GM11168 (cell line): Measurements from ENCODE around the gene RHEB.

ENCODE experiments used
- in situ Hi-C: fragments of 300-500 bp; cut with MboI; formaldehyde crosslinking; loops from one replicate; pipeline ENCODE4 v1.12.0; 2022; ENCODE audit warnings: low sequenced_read_pairs; ENCODE audit not compliant: unreplicated experiment

RHEB gene

DNA sequence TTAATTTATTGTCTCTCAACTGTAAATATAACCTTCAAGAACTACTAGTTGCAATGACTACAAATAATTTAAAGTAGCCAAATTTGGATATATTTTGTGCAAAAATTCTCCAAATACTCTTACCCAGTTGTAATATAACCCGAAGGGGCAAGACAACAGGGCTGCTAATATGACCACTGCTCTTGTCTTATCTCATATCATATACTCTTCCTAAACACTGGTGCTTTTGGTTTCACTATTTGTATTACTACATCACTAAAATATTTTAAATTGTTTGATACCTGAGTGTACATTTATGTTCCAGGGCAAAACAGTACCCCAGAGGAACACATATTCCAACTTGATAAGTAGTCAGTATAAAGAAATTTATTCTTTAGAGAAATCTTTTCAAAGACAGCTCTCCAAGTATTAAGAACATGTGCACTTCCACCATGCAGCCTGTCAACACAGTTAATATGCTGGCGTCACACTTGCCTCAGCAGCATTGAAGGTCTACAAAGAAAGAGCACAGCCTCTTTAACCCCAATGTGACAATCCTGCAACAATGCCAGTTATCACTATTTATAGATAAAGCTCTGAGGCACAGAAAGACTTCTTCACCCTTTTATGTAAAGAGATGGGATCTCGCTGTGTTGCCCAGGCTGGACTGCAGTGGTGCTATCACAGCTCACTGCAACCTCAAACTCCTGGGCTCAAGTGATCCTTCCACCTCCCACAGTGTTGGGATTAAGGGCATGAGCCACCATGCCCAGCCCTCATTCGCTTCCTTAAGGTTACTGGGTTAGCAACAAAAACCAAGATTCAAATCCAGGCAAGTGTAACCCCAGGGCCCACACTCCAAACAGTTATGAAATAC lies 37.8 kb downstream of the RHEB start:
- in situ Hi-C loops, result no loop called here

DNA sequence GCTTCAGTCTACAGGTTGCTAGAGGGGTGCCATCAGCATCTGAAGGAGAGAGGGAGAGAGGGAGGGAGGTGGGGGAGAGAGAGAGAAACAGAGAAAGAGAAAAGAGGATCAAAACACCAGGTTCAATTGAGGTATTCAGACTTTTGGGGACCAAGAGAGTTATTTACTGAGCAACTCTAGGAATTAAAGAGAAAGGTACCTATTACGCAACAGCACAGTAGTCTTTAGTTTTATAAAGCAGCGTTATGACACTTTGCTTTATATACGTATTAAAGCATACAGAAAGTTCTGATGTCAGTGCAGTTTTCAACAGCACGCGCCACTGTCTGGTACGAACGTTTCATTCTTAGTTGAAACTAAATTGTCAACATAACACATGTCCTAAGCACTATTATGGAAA lies 41.8 kb downstream of the RHEB start:
- in situ Hi-C loops, result no loop called here

DNA sequence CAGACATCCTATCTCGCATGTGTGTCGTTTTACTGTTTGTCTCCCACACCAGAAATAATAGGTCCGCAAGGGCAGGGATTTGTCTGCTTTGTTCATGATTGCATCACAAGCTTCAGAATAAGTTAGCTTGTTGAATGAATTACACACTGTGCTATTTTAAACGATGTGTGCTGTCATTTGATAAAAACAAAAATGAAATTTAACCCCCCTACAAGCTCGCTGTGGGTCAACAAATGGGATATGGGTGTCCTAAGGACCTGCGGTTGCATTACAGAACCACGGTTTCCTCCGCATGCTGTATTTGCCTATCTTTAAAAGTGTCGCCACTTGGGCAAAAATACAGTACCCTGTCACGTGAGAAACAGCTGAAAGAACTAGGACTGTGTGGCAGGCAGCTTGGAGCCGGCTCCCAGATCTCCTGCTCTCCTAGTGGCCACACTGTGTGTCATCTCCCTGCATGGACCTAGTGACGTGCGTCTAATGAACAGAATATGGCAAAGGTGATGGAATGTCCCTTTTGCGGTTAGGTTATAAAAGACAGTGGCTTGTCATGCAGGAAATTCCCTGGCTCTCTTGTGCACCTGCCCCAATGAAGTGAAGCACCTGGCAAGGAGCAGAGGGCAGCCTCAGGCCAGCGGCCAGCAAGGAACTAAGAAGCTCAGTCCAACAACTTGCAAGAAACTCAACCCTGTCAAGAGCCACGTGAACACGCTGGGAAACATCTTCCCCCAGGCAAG lies 46.9 kb downstream of the RHEB start:
- in situ Hi-C loops, result no loop called here

DNA sequence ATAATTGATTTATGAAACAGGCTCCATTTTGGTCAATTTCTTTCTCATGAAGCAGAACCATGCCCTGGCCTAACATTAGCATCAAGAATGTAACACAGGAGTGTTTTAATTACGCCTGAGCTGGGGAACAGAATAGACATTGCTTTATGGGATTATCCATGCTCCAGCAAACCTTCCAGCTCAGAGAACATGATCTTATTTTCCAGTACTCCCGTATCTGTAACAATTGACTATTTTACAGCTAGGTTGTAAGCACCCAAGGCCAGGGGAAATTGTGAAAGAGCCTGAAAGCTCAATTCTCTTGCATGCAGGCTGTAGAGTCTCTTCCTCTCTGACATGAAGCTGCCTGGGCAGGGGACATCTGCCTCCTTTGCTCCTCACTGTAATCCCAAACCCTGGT lies 49.0 kb downstream of the RHEB start:
- in situ Hi-C loops, result no loop called here

DNA sequence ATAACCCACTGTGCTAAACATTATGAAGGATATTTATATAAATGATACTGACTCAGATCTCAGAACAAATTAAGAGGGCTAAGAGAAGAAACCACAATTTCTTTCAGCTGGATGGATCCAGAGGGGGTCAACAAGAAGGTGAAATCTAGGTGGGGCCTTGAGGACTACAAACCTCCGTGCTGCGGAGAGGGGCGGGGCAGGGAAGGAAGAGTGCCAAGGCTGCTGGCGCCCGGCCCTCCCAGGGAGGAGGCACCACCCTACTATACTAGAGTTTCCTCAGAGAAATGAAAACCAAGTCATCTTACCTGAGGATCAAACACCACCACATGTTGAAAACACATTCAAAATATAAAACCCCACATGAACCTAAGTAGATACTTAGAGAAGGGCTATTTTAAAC lies 50.4 kb downstream of the RHEB start:
- in situ Hi-C loops, result no loop called here

DNA sequence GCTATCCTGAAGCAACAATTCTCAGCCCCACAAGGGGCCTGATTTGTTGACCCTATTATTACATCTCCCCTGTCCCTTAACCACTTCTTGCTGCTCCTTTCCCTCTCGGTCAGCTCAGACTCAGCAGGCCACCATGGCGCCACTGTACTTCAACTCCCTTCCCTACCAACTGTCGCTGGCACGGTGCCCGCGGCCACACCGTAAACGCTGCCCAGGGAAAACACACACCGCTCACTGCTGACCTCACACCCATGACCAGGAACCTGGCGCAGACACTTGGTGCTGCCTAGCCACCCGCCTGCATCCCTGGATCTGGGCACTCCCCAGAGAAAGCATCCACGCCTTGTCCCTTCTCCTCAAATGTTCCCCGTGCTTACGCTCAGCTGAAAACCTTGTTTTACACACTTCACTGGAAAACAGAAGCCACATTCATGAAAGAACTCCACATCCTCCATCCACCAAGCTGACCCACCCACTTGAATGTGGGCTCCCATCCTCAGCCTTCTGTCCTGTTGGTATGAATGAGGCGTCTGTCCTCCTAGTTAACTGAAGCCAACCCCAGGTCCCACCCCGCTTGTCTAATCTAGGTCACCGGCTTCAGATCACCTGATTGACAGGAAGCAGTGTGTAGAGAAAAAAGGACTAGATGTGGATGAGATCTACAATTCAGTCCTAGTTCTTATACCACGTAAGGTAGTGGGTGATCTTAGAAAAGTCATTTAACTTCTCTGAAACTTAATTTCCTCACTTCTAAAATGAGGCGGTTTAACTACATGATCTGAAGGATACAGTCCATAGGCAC lies 51.3 kb downstream of the RHEB start:
- in situ Hi-C loops, result no loop called here

DNA sequence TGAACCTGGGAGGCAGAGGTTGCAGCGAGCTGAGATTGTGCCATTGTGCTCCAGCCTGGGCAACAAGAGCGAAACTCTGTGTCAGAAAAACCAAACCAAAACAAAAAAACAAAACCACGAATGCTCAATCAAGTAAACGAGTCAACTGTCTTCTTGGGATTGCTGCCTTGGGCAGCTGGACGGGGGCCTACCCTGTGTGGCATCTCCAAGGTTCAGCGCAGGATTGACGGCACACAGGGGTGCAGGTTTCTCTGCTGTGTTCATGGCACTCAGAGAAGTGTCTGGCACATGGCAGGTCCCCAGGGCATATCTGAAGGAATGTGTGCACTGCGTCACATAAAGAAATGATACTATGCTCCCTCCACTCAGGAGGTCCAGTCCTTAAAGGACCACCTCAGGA lies 54.5 kb downstream of the RHEB start:
- in situ Hi-C loops, result no loop called here

DNA sequence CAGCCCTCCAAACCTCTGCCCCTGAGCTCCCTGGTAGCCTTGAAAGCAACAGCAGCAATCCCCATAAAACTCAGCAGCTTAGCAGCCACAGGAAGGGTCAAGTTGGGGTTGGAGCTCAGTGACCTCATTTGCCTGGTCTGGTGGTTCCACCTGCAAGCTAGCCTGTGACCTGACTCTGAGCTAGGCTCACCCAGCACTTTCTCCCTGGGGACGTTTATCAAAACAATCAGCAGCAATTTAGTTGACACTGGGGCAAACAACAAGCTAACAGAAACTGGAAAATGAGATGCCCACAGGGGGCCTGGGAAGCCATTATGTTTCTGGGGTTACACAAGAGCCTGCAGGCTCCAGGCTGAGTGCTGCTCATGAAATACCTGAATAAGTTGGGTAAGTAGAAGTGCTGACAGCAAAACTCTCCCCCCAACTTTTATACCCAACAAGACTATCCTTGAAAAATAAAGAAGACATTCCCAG lies 57.4 kb downstream of the RHEB start:
- in situ Hi-C loops, result no loop called here

DNA sequence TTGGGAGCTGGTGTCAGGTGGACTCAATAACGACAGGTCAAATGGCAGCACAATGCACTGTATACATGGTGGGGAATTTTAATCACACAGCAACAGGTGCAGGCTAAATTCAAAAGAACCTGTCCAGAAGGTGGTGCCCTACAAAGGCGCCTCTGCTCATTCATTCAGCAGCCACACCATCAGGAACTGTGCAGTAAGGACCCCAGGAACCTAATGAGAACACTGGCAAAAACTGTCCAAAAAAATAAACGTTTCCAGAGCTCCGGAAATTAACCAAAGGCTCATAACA lies 57.8 kb downstream of the RHEB start:
- in situ Hi-C loops, result no loop called here

DNA sequence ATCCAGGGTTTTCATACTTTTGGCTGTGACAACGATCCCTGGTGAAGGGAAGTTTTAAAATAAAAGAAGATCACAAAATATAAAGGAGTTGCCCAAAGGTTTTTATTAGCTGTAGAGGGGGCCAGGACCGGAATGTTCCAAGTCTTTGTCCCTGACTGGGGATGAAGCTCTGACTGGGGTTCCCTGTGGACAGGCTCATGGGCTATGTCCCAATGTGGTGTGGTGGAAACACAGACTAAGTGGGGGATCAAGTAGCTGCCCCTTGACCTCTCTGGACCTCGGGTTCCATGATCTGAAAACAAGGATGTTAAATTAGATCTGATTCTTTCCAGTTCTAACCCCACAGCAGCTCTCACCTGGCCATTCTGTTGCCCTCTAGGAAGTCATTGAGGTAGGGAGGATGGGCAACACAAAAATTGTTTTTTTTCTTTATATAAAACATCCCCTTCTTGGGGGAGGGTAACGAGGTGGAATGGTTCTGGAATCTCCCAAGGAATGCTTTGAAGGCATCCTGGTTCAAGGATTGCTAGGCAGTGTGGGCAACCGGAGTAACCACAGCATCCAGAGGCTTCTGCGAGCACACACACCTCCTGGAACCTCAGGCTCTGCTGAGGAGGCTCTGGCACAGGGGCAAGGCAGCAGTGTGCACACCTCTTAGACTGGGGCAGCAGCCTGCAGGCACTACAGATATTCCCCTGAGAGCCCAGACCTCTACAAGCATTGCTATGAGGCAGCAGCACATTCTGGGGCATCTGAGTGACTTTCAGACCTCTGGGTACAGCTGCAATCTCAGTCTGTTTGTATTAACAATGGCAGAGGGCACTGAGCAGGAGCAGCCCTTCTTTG lies 58.4 kb downstream of the RHEB start:
- in situ Hi-C loops, result no loop called here

DNA sequence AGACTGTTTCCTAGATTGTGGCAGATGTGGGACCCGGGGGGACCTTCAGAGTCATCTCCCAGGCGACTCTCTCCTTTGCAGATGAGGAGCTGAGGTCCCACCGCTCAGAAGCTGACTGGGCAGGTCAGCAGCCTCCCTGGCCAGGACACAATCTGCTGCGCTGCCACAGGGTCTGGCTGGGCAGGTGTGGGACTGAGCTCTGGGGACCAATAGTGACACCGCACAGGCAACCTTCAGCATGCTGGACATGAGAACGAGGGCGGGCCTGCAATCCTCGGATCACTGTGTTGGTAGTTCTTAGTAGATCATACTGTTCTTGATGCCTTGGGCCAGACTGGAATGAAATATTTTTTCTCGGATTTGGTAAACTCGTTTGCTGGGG lies 59.2 kb downstream of the RHEB start:
- in situ Hi-C loops, result no loop called here

DNA sequence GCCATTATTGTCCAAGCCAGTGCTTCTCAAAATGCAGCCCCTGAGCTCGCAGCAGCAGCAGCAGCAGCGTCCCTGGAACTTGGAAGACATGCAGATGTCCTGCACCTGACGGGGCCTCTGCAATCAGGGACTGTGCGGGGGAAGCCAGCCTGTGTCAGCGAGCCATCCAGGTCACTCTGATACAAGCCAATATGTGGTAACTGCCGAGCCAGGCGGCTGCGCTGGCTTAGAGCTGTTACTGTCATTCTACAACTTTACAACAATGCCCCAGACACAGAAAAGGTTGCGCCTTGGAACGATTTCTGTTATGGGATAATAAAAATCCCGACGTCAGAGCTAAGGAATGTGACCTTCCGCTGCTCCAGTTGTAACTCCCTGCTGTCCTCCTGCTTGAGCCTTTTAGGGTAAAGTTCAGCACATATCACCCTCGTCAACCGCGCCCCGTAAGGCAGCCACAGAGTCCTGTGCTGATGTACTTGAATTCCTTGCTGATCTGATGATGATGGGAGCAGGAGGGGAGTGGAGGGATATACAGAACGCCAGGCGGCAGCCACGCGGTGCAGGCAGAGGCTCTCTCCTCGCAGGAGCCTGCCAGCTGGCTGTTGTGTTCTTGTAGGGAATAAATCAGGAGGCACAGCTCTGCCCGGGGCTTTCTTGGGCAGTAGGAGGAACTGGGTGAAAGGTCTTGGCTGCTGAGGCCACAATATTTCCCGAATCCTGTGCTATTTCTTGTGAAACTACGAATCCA lies 59.8 kb downstream of the RHEB start:
- in situ Hi-C loops, result no loop called here

DNA sequence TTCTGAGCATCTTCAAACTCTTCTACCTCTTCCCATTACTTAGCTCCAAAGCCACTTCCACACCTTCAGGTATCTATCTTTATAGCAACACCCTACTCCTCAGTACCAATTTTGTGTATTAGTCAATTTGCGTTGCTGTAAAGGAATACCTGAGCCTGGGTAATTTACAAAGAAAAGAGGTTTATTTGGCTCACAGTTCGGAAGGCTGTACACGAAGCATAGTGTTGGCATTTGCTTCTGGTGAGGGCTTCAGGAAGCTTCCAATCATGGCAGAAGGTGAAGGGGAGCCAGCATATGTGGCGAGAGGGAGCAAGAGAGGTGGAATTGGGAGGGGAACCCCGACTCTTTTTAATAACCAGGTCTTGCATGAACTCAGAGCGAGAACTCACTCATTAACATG lies 62.2 kb downstream of the RHEB start:
- in situ Hi-C loops, result no loop called here

DNA sequence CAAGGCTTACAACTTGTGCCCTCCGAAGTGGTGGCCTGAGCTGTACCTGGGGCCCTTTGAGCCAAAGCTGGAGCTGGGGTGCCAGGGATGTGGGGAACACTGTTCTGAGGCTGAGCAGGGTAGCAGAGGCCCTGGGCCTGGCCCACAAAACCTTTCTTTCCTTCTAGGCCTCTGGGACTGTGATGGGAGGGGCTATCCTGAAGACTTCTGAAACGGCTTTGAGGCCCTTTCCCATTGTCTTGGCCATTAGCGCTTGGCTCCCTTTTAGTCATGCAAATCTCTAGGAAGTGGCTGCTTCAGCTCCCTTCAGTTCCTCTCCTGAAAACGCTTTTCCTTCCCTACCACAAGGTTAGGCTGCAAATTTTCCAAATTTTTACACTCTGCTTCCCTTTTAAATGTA lies 62.9 kb downstream of the RHEB start:
- in situ Hi-C loops, result no loop called here

DNA sequence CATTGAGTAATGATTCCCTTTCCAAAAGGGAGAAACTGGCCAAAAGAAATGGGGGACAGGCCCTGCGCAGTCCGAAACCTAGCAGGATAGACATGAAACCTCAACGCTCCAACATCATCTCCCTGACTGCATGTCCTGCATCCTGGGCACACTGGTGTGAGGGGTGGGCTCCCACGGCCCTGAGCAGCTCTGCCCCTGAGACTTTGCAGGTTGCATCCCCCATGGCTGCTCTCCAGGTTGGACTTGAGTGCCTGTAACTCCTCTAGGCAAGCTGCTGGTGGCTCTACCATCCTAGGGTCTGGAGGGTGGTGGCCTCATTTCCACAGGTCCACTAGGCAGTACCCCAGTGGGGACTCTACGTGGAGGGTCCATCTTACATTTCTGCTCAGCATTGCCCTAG lies 63.4 kb downstream of the RHEB start:
- in situ Hi-C loops, result no loop called here

DNA sequence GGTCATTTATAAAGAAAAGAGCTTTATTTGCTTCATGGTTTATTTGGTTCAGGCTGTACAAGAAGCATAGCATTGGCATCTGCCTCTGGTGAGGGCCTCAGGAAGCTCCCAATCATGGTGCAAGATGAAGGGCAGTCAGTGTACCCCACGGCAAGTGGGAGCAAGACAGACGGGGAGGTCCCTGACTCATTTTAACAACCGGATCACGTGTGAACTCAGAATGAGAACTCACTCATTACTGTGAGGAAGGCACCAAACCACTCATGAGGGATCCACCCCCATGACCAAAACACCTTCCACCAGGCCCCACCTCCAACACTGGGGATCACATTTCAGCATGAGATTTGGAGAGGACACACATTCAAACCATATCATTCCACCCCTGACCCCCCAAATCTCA lies 64.0 kb downstream of the RHEB start:
- in situ Hi-C loops, result no loop called here

DNA sequence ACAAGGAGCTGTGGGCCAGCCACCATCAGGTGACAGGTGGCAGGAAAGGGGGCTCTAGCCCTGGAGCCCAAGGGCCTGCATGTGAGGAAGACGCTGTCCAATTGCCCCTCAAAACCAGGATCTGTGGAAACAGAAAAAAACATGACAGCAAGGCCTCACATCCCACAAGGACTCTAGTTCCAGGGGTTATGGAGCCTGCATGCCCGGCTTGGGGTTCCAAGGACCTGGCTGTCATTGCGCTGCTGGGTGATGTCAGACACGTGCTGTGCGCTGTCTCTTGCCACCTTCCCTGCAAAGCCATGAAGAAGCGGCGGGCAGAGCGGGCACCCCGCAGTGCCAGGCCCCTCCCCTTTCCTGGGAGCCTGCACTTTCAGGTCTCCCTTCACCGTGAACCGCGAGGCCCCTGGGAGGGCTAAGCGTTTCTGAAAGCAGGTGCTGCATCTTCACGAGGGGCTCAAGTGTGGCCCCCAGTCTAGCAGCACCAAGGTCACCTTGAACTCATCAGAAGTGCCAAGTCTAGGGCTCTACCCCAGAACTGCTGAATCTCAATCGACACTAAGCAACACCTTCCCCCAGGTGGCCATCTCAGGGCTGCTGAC lies 64.7 kb downstream of the RHEB start:
- in situ Hi-C loops, result no loop called here

DNA sequence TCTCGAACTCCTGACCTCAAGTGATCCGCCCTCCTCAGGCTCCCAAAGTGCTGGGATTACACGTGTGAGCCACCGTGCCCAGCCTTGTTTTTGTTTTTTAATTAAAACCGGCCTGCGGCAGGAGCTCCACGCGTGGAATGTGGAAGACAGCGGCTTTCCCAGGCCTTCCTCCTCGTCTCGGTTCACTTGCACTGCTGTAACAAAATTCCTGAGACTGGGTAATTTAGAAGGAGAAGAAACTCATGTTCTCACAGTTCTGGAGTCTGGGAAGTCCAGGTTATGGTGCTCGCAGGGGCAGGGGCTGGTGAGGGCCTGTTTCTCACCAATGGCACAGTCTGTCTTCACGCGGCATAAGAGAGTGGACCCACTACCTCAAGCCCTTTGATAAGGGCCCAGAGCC lies 65.4 kb downstream of the RHEB start:
- in situ Hi-C loops, result no loop called here

DNA sequence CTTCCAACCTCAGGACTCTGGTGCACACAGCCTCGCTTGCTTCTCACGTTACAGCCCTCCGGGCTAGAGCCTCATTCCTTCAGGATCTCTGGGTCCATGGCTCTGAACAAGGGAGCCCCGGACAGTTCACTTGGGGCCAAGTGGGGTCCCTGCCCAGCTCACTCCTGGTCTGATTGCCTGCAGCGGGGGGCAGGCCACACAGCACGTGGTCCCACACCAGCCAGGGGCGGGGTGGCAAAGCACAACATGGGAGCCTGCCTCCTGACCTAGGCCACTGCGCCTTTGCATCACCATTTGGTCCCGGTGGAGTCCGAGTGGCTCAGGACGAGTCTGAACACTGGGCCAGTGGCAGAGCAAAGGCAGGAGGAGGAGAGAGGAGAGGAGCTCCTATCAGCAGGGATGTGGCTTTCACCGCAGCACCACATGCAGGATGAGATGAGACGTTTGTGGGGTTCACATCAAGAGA lies 66.3 kb downstream of the RHEB start:
- in situ Hi-C loops, result no loop called here
